Left hindlimb (tissue), 1 donor: ENCODE measurements around the gene KCTD6.
"Not testable (repeated sequence)": the region's sequence is repeated elsewhere in the genome, so short reads cannot be mapped to it uniquely, and the experiment has no call there.

Experiments used
- DNase-seq: peaks from one replicate; pipeline ENCODE4 v3.0.0-alpha.2; 2018

The KCTD6 gene

GRCh38 chr3:58527440-58527839 lies 35.5 kb downstream of the KCTD6 start:
- not testable (repeated sequence) for DNase-seq

DNA sequence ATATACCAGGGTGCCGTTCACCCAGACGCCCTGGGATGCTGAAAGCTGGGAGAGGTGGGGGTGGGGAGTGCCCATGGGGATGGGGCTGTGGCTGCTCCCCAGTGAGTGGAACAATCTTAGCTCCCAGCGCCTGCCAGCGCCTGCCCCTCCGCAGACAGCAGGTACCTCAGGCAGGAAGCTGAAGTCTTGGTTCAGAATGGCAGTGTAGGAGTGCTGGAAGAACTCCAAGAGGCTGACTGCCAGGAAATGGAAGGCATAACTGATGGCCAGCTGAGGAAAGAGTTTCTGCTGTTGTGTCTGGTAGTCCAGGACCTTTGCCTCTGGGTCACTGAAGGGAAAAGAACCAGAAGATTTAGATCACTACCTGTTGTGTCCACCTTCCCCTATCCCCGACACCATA lies 36.7 kb downstream of the KCTD6 start:
- no peak for DNase-seq

- DNase-seq, result no peak
Observed at GRCh38 chr3:58529516-58530353, 37.8 kb downstream of the KCTD6 start.

GRCh38 chr3:58530354-58530865 lies 38.5 kb downstream of the KCTD6 start:
- DNase-seq, result no peak

DNA sequence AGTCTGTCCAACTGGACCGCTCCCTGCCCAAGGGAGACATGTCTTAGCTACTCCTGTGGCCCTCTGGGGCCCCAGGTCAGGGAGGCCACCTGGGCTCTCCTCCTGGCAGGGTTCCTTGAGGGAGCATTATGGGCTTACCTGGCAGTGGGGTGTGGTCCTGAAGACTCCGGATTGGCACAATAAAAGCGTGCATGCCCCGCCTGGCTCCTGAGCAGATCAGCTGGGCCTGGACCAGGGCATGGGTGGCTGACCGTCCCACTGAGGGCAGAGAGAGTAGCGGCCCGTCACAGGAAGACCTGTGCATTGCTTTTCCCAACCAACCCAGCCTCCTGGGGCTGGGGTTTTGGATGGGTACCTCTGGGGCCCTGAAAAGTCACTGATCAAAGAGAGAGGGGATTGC lies 39.7 kb downstream of the KCTD6 start:
- DNase-seq, result no peak

DNA sequence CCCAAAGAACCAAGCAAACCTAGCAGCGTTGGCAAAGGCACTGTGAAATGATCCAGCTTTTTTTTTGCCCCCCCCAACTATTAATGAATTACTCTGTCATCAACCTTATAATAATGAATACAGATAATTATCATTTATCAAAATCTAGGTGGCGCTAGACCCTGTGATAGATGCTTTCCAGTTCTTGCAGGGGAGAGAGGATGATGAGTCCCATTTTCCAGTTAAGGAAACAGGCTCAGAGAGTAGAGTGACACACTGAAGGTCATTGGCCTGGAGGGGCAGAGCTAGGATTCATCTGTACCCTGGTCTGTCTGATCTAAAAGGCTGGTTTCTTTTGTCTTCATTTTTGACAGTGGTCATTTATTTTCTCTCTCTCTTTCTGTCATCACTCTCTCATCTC lies 40.1 kb downstream of the KCTD6 start:
- DNase-seq, result no peak

GRCh38 chr3:58532794-58533220 lies 40.9 kb downstream of the KCTD6 start:
- peak; percentile 69 for DNase-seq

DNA sequence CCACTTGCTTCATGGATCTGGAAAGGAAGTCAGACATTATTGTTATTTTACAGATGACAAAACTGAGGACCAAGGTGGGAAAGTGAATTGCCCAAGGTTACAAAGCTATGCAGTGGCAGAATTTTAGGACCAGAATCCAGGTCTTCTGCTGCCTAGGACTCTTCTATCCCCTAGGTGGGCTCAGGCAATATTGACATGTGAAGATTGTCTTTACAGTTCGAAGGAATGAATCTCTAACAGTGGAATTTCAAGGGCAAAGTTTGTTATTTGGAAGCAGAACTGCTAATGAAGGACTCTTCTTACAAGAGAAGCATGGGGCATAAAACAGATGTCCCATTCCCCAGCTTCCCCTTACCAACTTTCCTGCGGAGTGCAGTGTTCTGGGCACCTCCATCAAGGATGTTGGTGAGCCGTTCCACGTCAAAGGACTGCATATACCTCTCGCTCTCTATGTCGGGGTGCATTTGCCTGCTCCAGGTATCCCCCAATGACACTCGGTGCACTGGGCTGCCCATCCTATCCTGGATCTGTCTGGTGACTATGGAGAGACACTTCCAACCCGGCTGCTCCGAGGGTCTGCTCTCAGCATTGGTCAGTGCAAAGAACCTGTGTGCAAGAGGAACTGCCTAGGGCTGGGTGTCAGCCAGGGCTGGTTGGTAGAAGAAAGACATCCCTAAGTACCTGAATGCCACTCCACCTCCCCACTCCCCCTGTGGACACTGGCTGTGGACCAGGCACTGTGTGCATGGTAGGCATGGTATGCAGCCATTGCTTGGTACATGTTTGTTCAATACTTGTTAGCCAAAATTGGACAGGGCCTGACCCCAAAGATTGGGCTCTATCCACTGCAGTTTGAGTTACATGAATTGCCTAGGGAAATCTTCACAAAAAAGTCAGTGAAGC lies 42.9 kb downstream of the KCTD6 start:
- no peak for DNase-seq

DNA sequence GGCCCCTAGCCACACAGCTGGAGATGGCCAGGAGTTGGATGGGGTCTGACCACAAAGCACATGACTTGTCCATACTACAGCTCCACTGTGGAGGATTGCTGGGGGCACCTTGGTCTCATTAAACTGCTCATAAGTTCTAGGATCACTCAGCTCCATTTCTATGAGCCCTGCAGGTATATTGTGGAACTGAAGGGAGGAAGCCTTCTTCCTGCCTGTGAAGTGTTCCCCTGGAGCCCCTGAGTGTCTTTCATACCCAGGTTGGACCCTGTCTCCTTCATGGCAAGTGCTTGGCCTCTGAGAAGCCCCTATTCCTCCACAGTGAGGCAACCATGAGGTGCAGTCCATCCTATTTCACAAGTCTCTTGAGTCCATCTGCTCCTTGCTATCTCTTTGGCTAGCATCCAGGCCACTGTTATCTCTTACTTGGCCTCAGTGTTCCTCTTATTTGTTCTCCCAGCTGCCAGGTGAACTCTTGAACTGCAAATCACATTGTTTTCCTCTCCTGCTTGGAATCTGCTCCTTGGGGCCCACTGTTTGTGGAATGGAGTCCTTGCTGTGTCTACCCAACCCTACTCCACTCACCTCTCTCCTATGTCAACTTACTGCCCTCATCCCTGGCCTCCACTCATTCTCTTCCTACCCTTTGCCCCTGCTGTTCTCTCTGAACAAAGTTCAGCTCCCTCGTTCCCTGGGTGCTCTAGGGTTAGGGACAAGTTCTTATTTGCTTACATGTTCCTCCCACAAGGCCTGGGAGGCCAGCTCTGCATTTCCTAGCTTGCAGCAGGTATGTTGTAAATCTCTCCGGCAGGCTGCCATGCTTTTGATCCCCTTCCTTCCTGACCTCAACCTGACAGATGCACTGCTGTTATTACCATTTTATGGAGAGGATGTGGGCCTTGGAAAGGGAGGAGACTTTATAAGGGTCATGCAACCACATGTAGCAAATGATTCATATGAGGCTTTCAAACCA lies 43.9 kb downstream of the KCTD6 start:
- DNase-seq, result no peak

DNA sequence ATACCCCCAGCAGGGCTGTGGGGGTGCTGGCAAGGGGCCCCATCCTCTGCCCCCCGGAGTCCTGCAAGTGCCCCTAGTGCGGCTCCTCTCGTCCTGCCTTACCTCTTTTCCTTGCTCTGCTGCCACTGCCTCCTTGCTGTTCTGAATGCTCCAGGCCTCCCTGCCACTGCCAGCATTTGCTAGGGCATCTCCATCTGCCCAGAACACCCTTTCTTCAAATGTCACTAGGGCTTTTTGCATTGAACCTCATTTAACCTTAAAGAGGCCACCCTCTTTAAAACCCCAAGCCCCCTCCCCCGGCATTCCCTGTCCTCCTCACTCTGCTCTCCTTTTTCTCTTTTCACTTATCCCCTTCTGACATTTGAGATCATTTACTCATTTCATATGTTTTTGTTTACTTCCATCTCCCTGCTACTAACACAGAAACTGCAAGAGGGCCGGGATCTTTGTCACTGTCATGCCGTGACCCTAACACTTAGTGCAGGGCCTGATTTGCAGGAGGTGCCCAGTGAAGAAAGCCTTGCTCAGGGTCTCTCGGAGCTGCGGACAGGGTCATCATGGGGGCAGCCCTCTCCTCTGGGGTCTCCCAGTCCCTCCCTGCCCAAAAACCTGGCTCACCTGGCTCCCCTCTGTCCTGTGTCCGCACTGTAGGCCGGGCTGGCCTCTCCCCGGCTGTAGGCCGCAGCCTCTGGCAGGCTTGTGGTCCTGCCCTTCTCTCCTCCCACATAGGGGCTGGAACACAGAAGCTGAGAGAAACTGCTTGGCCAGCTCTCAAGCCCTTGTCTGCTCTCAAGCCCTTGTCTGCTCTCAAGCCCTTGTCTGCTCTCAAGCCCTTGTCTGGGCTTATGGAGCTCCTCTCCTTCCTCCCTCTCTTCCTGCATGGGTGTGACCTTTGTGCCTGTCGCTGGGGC lies 44.9 kb downstream of the KCTD6 start, which contains the start of gene ACOX2:
Gene ACOX2 (minus strand): TSS at position 690 of the 911 bp plus-strand sequence. CDS start 2,084 bp downstream, outside the sequence.
- DNase-seq, result peak; percentile 80

GRCh38 chr3:58537412-58538301 lies 45.8 kb downstream of the KCTD6 start:
- no peak for DNase-seq

DNA sequence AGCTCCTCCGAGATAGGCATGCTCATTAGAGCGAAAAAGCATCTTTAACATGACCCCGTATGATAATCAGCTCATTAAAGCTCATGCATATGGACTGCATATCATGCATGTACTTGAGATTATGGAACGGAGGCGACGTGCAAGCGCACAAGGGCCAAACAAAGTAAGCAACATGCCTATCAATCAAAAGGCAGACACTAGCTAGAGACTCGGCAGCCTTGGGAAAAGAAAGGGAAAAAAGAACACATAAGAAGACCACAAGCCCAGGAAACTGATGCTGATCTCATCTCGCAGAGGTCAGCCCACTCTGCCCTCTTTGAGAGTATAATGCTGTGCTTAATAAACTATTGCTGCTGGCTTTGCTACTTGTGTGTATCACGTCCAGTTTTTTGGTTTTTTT lies 47.7 kb downstream of the KCTD6 start:
- DNase-seq, result no peak

- no peak for DNase-seq
Observed at GRCh38 chr3:58540176-58540858, 48.4 kb downstream of the KCTD6 start.

GRCh38 chr3:58544541-58544940 lies 52.6 kb downstream of the KCTD6 start:
- no peak for DNase-seq

- DNase-seq, result no peak
Observed at GRCh38 chr3:58551636-58552180, 59.8 kb downstream of the KCTD6 start.
